Activated CD8-positive, alpha-beta memory T cell treated with anti-CD3 and anti-CD28 coated beads, Interleukin-2, amount 50 U/mL, for 4 hours (primary cell): ENCODE measurements around the gene RPS15A.
"Not testable (repeated sequence)": the region's sequence is repeated elsewhere in the genome, so short reads cannot be mapped to it uniquely, and the experiment has no call there.

Experiments used
- DNase-seq: peaks from one replicate; pipeline ENCODE4 v3.0.0-alpha.2; 2020

The RPS15A gene

GRCh38 chr16:18792836-18793433 lies 2.8 kb upstream of the RPS15A start:
- no peak for DNase-seq

GRCh38 chr16:18789515-18789849 lies 652 bp downstream of the RPS15A start:
- DNase-seq = no peak

- no peak for DNase-seq
Measured at GRCh38 chr16:18788828-18789514, 1.2 kb downstream of the RPS15A start.

- DNase-seq = no peak
Measured at GRCh38 chr16:18784917-18785623, 5.1 kb downstream of the RPS15A start.

- DNase-seq = no peak
Measured at GRCh38 chr16:18783430-18784341, 6.4 kb downstream of the RPS15A start.

- no peak for DNase-seq
Measured at GRCh38 chr16:18782697-18783429, 7.3 kb downstream of the RPS15A start.

- not testable (repeated sequence) for DNase-seq
Measured at GRCh38 chr16:18781232-18781631, 8.9 kb downstream of the RPS15A start.

GRCh38 chr16:18780460-18781026 lies 9.6 kb downstream of the RPS15A start:
- DNase-seq = not testable (repeated sequence)

GRCh38 chr16:18777664-18778063 lies 12.5 kb downstream of the RPS15A start:
- DNase-seq = not testable (repeated sequence)

- not testable (repeated sequence) for DNase-seq
Measured at GRCh38 chr16:18776334-18776733, 13.8 kb downstream of the RPS15A start.

GRCh38 chr16:18774651-18775050 lies 15.5 kb downstream of the RPS15A start:
- not testable (repeated sequence) for DNase-seq

GRCh38 chr16:18772171-18772570 lies 18.0 kb downstream of the RPS15A start:
- DNase-seq = not testable (repeated sequence)

GRCh38 chr16:18770336-18770962 lies 19.7 kb downstream of the RPS15A start:
- not testable (repeated sequence) for DNase-seq

- not testable (repeated sequence) for DNase-seq
Measured at GRCh38 chr16:18767217-18767616, 22.9 kb downstream of the RPS15A start.

- not testable (repeated sequence) for DNase-seq
Measured at GRCh38 chr16:18762713-18763112, 27.4 kb downstream of the RPS15A start.

- DNase-seq = peak; percentile 45
Measured at GRCh38 chr16:18759598-18760520, 30.3 kb downstream of the RPS15A start.

GRCh38 chr16:18757960-18758660 lies 32.0 kb downstream of the RPS15A start:
- DNase-seq = not testable (repeated sequence)

GRCh38 chr16:18756639-18757038 lies 33.5 kb downstream of the RPS15A start:
- not testable (repeated sequence) for DNase-seq

- not testable (repeated sequence) for DNase-seq
Measured at GRCh38 chr16:18742870-18743269, 47.3 kb downstream of the RPS15A start.
